Measurements from ENCODE around the gene AKT3. TPM values are rescaled to one million over a fixed set of nuclear protein-coding genes. Genes with fewer than 3 reads are reported as not detected.

AKT3 gene
- total RNA-seq, 1 donor from 2014 or later = 107 TPM

DNA sequence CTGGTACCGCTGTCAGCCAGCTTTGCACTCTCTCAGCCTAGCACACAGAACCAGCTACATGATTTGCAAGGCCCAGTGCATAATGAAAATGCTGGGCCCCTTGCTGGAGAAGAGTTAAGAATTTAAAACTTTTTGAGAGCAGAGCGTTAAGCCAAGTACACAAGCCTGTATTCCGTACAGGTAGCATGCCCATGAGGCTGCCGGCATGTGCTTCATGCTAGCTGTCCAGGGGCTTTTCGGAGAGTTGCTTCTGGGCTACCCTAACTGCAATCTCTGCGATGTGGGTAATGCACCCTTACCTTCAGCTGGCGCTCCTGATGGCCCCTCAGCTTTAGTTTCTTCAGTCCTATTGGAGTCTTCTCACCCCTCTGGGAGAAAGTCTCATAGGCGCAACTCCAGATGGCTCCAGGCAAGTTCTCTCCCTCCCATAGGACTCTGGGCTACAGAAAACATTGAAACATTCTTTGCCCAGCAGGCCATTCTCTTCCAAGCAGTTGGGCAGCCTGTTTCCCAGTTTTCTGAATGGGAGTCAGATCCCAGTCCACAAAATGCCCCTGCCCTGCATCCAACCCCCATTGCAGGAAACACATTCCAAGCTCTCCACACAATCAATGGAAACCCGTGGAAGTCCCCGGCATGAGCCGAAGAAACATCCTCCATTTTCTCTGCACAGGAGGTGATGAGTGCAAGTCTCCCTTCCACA lies 5.7 kb upstream of the AKT3 start:
- no peaks in the 10 kb centered on the region for H3K27me3 Mint-ChIP-seq (ENCODE audit: unreplicated experiment)
- H3K36me3 Mint-ChIP-seq (ENCODE audit: unreplicated experiment) = no peaks in the 10 kb centered on the region
- no peak for DNase-seq (ENCODE audit: extremely low spot score, unreplicated experiment)
- H3K9me3 Mint-ChIP-seq (ENCODE audit: unreplicated experiment) = no peaks in the 10 kb centered on the region
- TF ChIP-seq, protein P1, sequence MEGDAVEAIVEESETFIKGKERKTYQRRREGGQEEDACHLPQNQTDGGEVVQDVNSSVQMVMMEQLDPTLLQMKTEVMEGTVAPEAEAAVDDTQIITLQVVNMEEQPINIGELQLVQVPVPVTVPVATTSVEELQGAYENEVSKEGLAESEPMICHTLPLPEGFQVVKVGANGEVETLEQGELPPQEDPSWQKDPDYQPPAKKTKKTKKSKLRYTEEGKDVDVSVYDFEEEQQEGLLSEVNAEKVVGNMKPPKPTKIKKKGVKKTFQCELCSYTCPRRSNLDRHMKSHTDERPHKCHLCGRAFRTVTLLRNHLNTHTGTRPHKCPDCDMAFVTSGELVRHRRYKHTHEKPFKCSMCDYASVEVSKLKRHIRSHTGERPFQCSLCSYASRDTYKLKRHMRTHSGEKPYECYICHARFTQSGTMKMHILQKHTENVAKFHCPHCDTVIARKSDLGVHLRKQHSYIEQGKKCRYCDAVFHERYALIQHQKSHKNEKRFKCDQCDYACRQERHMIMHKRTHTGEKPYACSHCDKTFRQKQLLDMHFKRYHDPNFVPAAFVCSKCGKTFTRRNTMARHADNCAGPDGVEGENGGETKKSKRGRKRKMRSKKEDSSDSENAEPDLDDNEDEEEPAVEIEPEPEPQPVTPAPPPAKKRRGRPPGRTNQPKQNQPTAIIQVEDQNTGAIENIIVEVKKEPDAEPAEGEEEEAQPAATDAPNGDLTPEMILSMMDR (IDR thresholded peaks at IDR 0.05) = no peak
- H3K4me1 Mint-ChIP-seq (ENCODE audit: unreplicated experiment) = peaks cover 25% of the 10 kb centered on the region
- H3K27ac Mint-ChIP-seq (ENCODE audit: unreplicated experiment) = peak overlapping the region; percentile 28
- no peak overlapping the region for H3K4me3 Mint-ChIP-seq (ENCODE audit: unreplicated experiment)

DNA sequence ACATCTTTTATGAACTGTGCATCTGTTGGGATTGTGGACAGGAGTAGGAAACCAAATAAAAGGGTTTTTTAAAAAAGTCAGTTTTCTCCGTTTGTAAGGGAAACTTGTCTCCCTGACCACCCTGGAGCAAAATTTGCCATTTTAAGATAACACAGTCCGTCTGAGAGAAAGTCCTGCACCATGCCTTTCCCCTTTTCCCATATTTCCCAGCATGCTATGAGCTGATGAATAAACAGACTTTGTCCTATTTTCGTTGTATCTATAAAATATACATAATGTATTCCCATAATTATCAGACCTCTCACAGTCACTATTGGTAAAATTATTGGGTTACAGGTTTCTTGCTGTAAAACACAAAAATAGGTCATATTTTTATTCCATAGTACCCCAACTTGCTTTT lies 1.7 kb upstream of the AKT3 start:
- peak overlapping the region; percentile 82 for H3K4me3 Mint-ChIP-seq (ENCODE audit: unreplicated experiment)
- H3K27me3 Mint-ChIP-seq (ENCODE audit: unreplicated experiment) = no peaks in the 10 kb centered on the region
- TF ChIP-seq, protein P1 (IDR thresholded peaks at IDR 0.05) = no peak

DNA sequence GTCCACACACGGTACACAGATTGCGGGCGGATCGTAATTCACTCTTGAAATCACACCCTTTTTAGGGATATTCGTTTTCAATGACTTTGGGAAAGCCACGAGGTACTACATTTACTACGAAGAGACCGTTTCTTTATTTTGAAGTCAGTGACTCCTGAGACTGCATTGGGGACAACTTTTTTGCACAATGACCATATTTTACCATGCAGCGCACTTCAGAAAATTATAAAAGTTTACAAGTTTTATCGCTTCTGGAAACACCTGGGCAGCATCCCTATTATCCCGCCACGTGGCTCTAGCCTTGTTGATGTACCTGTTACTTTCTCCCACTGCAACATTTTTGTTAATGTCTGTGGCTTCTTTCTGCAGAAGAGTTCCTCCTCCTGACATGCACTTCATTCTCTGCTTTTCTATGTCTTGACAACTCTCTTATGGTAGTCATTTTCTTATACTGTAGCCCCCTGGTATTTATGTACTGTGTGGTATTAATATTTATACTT lies 1.3 kb upstream of the AKT3 start:
- no peak for DNase-seq (ENCODE audit: extremely low spot score, unreplicated experiment)
- Mint-ChIP-seq H3K4me1 (ENCODE audit: unreplicated experiment) (peaks cover 37% of the 10 kb centered on the region), H3K36me3 (ENCODE audit: unreplicated experiment) (no peaks in the 10 kb centered on the region), H3K27me3 (ENCODE audit: unreplicated experiment) (no peaks in the 10 kb centered on the region), H3K27ac (ENCODE audit: unreplicated experiment) (peak overlapping the region; percentile 85), H3K4me3 (ENCODE audit: unreplicated experiment) (peak overlapping the region; percentile 82), H3K9me3 (ENCODE audit: unreplicated experiment) (no peaks in the 10 kb centered on the region)
- TF ChIP-seq, protein P1 (IDR thresholded peaks at IDR 0.05) = no peak

More for the DNA sequence above, 1.7 kb upstream of the AKT3 start:
- no peak for DNase-seq (ENCODE audit: extremely low spot score, unreplicated experiment)
- Mint-ChIP-seq H3K4me1 (ENCODE audit: unreplicated experiment) (peaks cover 36% of the 10 kb centered on the region), H3K36me3 (ENCODE audit: unreplicated experiment) (no peaks in the 10 kb centered on the region), H3K27ac (ENCODE audit: unreplicated experiment) (peak overlapping the region; percentile 85), H3K9me3 (ENCODE audit: unreplicated experiment) (no peaks in the 10 kb centered on the region)

DNA sequence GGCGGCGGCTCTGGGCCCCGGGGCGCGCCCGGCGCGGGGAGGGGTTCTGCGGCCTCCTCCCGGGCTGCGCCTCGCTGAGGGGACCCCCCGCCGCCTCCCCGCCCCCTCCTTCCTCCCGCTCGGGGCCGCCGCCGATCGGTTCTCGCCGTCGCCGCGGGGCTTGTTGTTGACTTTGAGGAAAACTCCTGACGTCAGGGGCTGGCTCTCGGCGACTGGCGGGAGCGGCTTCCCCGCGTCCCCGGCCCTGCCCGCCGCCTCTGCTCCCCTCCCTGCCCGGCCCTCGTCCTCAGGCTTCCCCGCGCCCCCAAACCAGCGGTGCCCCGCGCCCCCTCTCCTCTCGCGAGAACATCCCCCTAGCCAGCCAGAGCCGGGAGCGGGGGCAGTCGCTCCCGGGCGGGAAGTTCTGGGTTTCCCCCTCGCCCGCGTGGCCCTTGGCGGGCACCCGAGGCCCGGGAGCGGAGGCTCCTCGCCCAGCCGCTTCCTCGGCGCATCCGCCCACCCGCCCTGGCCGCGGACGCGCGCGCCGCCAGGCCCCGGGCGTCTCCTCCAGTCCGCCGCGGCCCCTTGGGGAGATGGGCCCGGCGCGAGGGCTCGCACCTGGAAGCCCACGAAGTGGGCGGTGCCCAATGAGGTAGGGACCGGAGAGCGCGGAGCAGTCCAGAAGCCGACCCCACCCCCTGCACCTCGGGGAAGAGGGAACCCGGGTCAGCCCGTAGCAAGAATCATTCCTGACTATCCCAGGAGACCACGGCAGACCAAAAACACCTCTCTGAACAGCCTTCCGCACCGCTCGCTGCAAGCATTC lies 611 bp upstream of the AKT3 start:
- peak; percentile 95 for DNase-seq (ENCODE audit: extremely low spot score, unreplicated experiment)
- TF ChIP-seq, protein P1 (IDR thresholded peaks at IDR 0.05) = no peak

More for the DNA sequence above, 611 bp upstream of the AKT3 start:
- H3K27ac Mint-ChIP-seq (ENCODE audit: unreplicated experiment) = peak overlapping the region; percentile 85
- H3K36me3 Mint-ChIP-seq (ENCODE audit: unreplicated experiment) = no peaks in the 10 kb centered on the region
- H3K9me3 Mint-ChIP-seq (ENCODE audit: unreplicated experiment) = no peaks in the 10 kb centered on the region
- H3K4me1 Mint-ChIP-seq (ENCODE audit: unreplicated experiment) = peaks cover 31% of the 10 kb centered on the region
- peak overlapping the region; percentile 82 for H3K4me3 Mint-ChIP-seq (ENCODE audit: unreplicated experiment)
- H3K27me3 Mint-ChIP-seq (ENCODE audit: unreplicated experiment) = no peaks in the 10 kb centered on the region
